SK-N-SH (cell line): ENCODE data around the gene ZNF628.

ENCODE experiments used
- EP300 ChIP-seq, 2 experiments: IDR thresholded peaks; 2 replicates each; pipeline versions ENCODE4 v1.4.0 to v1.6.1; 2012; ENCODE audit warnings: borderline replicate concordance in 1 of 2, low read depth in 1 of 2, low read length in 1 of 2
- FOSL2 ChIP-seq: IDR thresholded peaks from 2 replicates; pipeline ENCODE4 v1.4.0; 2012; ENCODE audit warnings: low read depth, mild to moderate bottlenecking, moderate library complexity, borderline replicate concordance
- FOXJ3 ChIP-seq: sonication (generic); formaldehyde crosslinking; IDR thresholded peaks from 2 replicates; pipeline ENCODE4 v1.5.1; 2020; ENCODE audit warnings: mild to moderate bottlenecking, missing genetic modification reagents
- FOXM1 ChIP-seq: IDR thresholded peaks from 2 replicates; pipeline ENCODE4 v1.4.0; 2012; ENCODE audit warnings: low read depth, mild to moderate bottlenecking
- GABPA ChIP-seq: IDR thresholded peaks from 2 replicates; pipeline ENCODE4 v1.4.0; 2012; ENCODE audit warnings: low read depth, mild to moderate bottlenecking
- MAX ChIP-seq: IDR thresholded peaks from 2 replicates; pipeline ENCODE4 v1.4.0; 2012; ENCODE audit warnings: low read depth
- MEF2A ChIP-seq: IDR thresholded peaks from 2 replicates; pipeline ENCODE4 v1.4.0; 2012; ENCODE audit warnings: low read depth, borderline replicate concordance
- POLR2AphosphoS5 ChIP-seq: IDR thresholded peaks from 2 replicates; pipeline ENCODE4 v1.6.1; 2012; ENCODE audit warnings: low read depth, low read length
- SIN3A ChIP-seq: IDR thresholded peaks from 2 replicates; pipeline ENCODE4 v1.6.1; 2012; ENCODE audit warnings: low read depth, mild to moderate bottlenecking, low read length, moderate library complexity, borderline replicate concordance
- TF ChIP-seq, protein P1 (sequence below): fragments of 200-600 bp; sonication (generic); IDR thresholded peaks from 2 replicates; pipeline ENCODE4 v1.6.1; 2017; ENCODE audit warnings: antibody characterized with exemption, mild to moderate bottlenecking, moderate library complexity
- TF ChIP-seq, protein P2 (sequence below): IDR thresholded peaks from 2 replicates; pipeline ENCODE4 v1.6.1; 2012; ENCODE audit warnings: mild to moderate bottlenecking, low read depth, low read length, moderate library complexity
- TF ChIP-seq, protein P3 (sequence below): IDR thresholded peaks from 2 replicates; pipeline ENCODE4; 2012

DNA sequence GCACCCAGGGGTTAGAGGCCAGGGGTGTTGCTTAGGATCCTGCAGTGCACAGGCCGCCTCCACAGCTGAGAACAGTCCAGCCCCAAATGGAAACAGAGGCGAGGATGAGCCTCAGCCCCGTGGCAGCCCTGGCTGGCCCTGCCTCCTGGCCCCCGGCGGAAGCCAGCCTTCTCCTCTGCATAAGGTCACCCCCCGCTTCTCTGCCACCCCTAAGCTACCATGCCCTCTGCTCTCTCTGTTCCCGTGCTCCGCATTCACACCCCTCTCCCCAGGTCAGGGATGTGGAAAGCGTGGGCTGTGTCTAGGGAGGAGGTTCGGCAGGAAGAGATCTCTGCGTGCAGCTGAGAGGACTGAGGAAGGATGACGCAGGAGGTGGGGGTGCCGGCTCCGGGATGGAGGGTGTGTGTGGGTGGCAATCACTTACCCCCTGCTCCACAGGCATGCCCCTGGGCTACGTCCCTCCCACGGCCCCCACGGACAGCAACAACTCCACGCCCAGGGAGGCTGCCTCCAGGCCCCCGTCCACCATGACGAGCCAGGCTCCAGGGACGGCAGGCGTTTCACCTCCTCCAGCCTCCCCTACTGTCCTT, 17.9 kb downstream of the ZNF628 start:
- no peak for TF ChIP-seq MEF2A
- TF ChIP-seq, protein P1, sequence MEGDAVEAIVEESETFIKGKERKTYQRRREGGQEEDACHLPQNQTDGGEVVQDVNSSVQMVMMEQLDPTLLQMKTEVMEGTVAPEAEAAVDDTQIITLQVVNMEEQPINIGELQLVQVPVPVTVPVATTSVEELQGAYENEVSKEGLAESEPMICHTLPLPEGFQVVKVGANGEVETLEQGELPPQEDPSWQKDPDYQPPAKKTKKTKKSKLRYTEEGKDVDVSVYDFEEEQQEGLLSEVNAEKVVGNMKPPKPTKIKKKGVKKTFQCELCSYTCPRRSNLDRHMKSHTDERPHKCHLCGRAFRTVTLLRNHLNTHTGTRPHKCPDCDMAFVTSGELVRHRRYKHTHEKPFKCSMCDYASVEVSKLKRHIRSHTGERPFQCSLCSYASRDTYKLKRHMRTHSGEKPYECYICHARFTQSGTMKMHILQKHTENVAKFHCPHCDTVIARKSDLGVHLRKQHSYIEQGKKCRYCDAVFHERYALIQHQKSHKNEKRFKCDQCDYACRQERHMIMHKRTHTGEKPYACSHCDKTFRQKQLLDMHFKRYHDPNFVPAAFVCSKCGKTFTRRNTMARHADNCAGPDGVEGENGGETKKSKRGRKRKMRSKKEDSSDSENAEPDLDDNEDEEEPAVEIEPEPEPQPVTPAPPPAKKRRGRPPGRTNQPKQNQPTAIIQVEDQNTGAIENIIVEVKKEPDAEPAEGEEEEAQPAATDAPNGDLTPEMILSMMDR: no peak
- TF ChIP-seq, protein P2, sequence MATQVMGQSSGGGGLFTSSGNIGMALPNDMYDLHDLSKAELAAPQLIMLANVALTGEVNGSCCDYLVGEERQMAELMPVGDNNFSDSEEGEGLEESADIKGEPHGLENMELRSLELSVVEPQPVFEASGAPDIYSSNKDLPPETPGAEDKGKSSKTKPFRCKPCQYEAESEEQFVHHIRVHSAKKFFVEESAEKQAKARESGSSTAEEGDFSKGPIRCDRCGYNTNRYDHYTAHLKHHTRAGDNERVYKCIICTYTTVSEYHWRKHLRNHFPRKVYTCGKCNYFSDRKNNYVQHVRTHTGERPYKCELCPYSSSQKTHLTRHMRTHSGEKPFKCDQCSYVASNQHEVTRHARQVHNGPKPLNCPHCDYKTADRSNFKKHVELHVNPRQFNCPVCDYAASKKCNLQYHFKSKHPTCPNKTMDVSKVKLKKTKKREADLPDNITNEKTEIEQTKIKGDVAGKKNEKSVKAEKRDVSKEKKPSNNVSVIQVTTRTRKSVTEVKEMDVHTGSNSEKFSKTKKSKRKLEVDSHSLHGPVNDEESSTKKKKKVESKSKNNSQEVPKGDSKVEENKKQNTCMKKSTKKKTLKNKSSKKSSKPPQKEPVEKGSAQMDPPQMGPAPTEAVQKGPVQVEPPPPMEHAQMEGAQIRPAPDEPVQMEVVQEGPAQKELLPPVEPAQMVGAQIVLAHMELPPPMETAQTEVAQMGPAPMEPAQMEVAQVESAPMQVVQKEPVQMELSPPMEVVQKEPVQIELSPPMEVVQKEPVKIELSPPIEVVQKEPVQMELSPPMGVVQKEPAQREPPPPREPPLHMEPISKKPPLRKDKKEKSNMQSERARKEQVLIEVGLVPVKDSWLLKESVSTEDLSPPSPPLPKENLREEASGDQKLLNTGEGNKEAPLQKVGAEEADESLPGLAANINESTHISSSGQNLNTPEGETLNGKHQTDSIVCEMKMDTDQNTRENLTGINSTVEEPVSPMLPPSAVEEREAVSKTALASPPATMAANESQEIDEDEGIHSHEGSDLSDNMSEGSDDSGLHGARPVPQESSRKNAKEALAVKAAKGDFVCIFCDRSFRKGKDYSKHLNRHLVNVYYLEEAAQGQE: no peak
- no peak for TF ChIP-seq FOSL2
- TF ChIP-seq FOXJ3 (CRISPR knock-in tag): no peak
- no peak for TF ChIP-seq FOXM1
- TF ChIP-seq MAX: no peak
- no peak for TF ChIP-seq SIN3A
- no peak for TF ChIP-seq POLR2AphosphoS5
- TF ChIP-seq GABPA: no peak
- TF ChIP-seq EP300 (IDR thresholded peaks at IDR 0.05; ENCODE audit: borderline replicate concordance in 1 of 2, low read depth in 1 of 2, low read length in 1 of 2): no peak
- TF ChIP-seq, protein P3, sequence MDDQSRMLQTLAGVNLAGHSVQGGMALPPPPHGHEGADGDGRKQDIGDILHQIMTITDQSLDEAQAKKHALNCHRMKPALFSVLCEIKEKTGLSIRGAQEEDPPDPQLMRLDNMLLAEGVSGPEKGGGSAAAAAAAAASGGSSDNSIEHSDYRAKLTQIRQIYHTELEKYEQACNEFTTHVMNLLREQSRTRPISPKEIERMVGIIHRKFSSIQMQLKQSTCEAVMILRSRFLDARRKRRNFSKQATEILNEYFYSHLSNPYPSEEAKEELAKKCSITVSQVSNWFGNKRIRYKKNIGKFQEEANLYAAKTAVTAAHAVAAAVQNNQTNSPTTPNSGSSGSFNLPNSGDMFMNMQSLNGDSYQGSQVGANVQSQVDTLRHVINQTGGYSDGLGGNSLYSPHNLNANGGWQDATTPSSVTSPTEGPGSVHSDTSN: no peak
